Measurements from ENCODE around the gene TP53AIP1. TPM values are rescaled to one million over a fixed set of nuclear protein-coding genes. Genes with fewer than 3 reads are reported as not detected.

Gene TP53AIP1
- total and polyA plus RNA-seq, 2 of the 8 experiments (the other 6 are each of a cell fraction or from before 2014, with no cell fraction given) = 0.03 TPM; not detected in 1

GRCh38 chr11:128908391-128909246 lies 34.1 kb downstream of the TP53AIP1 start (continued):
- TF ChIP-seq GTF2F1 (IDR thresholded peaks at IDR 0.05; ENCODE audit: borderline replicate concordance, low read depth, low read length) = no peak
- no peak for TF ChIP-seq SRF (IDR thresholded peaks at IDR 0.05; ENCODE audit: low read depth, low read length)
- no peak for TF ChIP-seq CHD1 (IDR thresholded peaks at IDR 0.05; ENCODE audit: low read depth, low read length)
- TF ChIP-seq USF2 (IDR thresholded peaks at IDR 0.05; ENCODE audit: low read length) = no peak
- TF ChIP-seq SIX5 (IDR thresholded peaks at IDR 0.05; ENCODE audit: low read depth, low read length) = no peak
- no peak for TF ChIP-seq CBX8 (IDR thresholded peaks at IDR 0.05; ENCODE audit: borderline replicate concordance, low read depth, low read length)
- TF ChIP-seq RBBP5 (IDR thresholded peaks at IDR 0.05; ENCODE audit: borderline replicate concordance, low read depth, low read length) = no peak
- TF ChIP-seq CEBPB (IDR thresholded peaks at IDR 0.05; ENCODE audit: low read depth, low read length) = no peak
- TF ChIP-seq ASH2L (IDR thresholded peaks at IDR 0.05; ENCODE audit: low read length) = no peak
- no peak for TF ChIP-seq SP2 (IDR thresholded peaks at IDR 0.05; ENCODE audit: low read length)
- TF ChIP-seq ZNF274 (IDR thresholded peaks at IDR 0.05; ENCODE audit: borderline replicate concordance, extremely low read depth, low read length) = no peak

All from H1 (cell line).